ENCODE measurements around the gene PSMG4. TPM values are rescaled to one million over a fixed set of nuclear protein-coding genes. Genes with fewer than 3 reads are reported as not detected.

The PSMG4 gene
- total RNA-seq, 1 experiment from 2014 or later = 20.9 TPM

DNA sequence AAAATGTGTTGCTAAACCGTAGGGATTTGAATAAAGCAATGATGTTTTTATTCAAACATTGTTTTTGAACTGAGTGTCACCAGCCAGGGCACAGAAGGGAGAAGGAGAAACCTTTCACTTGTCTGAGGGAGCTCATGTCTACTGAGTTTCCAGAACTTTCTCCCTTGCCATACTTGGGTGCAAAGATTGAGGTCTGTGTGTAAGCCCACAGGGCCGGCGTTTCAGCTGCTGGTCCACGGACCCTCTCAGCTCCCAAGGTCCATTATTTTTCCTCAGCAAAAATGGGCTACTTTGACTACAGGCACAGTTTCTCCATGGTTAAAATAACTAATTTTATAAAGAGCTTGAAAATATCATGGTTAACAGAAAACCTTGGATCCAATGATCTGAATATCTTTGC is 32.6 kb downstream of the PSMG4 start:
- no peak overlapping the region for H3K27ac Mint-ChIP-seq (ENCODE audit: unreplicated experiment)
- BruUV-seq (replicated peaks) = no TSS peak
- no peaks in the 10 kb centered on the region for H3K4me1 ChIP-seq
- no peaks in the 10 kb centered on the region for H3K27me3 ChIP-seq (replicated peaks; ENCODE audit: control insufficient read depth, insufficient read depth, low read length)
- no peaks in the 10 kb centered on the region for H3K27me3 Mint-ChIP-seq (ENCODE audit: insufficient read depth, unreplicated experiment)
- H3K4me1 Mint-ChIP-seq (ENCODE audit: low read depth, unreplicated experiment) = no peaks in the 10 kb centered on the region
- POLR2A ChIA-PET = no interaction called here
- H3K36me3 ChIP-seq (ENCODE audit: control insufficient read depth, insufficient read depth, low read length) = no peaks in the 10 kb centered on the region; the same call in 1 of the 2 replicates
- H3K9me3 ChIP-seq = no peaks in the 10 kb centered on the region
- no peak overlapping the region for H3K4me3 Mint-ChIP-seq (ENCODE audit: unreplicated experiment)
- TF ChIP-seq, protein P1, sequence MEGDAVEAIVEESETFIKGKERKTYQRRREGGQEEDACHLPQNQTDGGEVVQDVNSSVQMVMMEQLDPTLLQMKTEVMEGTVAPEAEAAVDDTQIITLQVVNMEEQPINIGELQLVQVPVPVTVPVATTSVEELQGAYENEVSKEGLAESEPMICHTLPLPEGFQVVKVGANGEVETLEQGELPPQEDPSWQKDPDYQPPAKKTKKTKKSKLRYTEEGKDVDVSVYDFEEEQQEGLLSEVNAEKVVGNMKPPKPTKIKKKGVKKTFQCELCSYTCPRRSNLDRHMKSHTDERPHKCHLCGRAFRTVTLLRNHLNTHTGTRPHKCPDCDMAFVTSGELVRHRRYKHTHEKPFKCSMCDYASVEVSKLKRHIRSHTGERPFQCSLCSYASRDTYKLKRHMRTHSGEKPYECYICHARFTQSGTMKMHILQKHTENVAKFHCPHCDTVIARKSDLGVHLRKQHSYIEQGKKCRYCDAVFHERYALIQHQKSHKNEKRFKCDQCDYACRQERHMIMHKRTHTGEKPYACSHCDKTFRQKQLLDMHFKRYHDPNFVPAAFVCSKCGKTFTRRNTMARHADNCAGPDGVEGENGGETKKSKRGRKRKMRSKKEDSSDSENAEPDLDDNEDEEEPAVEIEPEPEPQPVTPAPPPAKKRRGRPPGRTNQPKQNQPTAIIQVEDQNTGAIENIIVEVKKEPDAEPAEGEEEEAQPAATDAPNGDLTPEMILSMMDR (IDR thresholded peaks at IDR 0.05; ENCODE audit: insufficient read depth in 1 of 2, low read depth in 1 of 2, low read length in 1 of 2, severe bottlenecking in 1 of 2, unreplicated experiment in 1 of 2) = no peak
- intact Hi-C loops (cut with micrococcal nuclease; ENCODE audit: unreplicated experiment) = no loop called here
- CTCF ChIA-PET = no interaction called here
- no peaks in the 10 kb centered on the region for H3K9me3 Mint-ChIP-seq (ENCODE audit: unreplicated experiment)
- DNase-seq = no peak
- peaks cover 48% of the 10 kb centered on the region for H3K36me3 Mint-ChIP-seq (ENCODE audit: insufficient read depth, unreplicated experiment)
- no peak overlapping the region for H3K4me3 ChIP-seq (ENCODE audit: low read depth, low read length)

DNA sequence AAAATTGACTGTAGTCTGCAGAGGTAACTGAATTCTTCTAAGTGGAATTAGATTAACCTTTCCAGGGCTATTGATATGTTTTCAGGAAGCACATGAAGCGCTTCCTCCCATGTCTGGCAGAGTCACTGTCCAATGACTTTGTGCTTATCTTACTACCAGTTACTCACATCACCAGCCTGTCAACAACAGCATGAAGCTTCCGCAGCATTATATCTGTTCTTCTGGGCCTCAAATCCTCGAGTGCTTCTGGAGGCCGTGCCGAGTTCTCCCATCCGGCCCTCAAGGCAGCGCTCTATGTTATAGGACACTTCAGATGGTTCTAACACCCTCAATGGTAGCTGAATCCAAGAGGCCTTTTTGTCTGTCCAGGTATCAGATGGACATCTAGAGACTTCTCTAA is 33.2 kb downstream of the PSMG4 start:
- no TSS peak for BruUV-seq (replicated peaks)
- no peaks in the 10 kb centered on the region for H3K27me3 ChIP-seq (replicated peaks; ENCODE audit: control insufficient read depth, insufficient read depth, low read length)
- ChIA-PET CTCF (no interaction called here), POLR2A (no interaction called here)
- no peak overlapping the region for H3K27ac Mint-ChIP-seq (ENCODE audit: unreplicated experiment)
- no peaks in the 10 kb centered on the region for H3K9me3 ChIP-seq
- no peaks in the 10 kb centered on the region for H3K27me3 Mint-ChIP-seq (ENCODE audit: insufficient read depth, unreplicated experiment)
- DNase-seq = no peak
- no peak overlapping the region for H3K4me3 Mint-ChIP-seq (ENCODE audit: unreplicated experiment)
- TF ChIP-seq, protein P1 (IDR thresholded peaks at IDR 0.05; ENCODE audit: insufficient read depth in 1 of 2, low read depth in 1 of 2, low read length in 1 of 2, severe bottlenecking in 1 of 2, unreplicated experiment in 1 of 2) = no peak
- no peaks in the 10 kb centered on the region for H3K4me1 Mint-ChIP-seq (ENCODE audit: low read depth, unreplicated experiment)
- intact Hi-C loops (cut with micrococcal nuclease; ENCODE audit: unreplicated experiment) = no loop called here
- H3K36me3 ChIP-seq (ENCODE audit: control insufficient read depth, insufficient read depth, low read length) = no peaks in the 10 kb centered on the region; the same call in 1 of the 2 replicates
- no peaks in the 10 kb centered on the region for H3K9me3 Mint-ChIP-seq (ENCODE audit: unreplicated experiment)
- peaks cover 52% of the 10 kb centered on the region for H3K36me3 Mint-ChIP-seq (ENCODE audit: insufficient read depth, unreplicated experiment)
- no peaks in the 10 kb centered on the region for H3K4me1 ChIP-seq
- no peak overlapping the region for H3K4me3 ChIP-seq (ENCODE audit: low read depth, low read length)

DNA sequence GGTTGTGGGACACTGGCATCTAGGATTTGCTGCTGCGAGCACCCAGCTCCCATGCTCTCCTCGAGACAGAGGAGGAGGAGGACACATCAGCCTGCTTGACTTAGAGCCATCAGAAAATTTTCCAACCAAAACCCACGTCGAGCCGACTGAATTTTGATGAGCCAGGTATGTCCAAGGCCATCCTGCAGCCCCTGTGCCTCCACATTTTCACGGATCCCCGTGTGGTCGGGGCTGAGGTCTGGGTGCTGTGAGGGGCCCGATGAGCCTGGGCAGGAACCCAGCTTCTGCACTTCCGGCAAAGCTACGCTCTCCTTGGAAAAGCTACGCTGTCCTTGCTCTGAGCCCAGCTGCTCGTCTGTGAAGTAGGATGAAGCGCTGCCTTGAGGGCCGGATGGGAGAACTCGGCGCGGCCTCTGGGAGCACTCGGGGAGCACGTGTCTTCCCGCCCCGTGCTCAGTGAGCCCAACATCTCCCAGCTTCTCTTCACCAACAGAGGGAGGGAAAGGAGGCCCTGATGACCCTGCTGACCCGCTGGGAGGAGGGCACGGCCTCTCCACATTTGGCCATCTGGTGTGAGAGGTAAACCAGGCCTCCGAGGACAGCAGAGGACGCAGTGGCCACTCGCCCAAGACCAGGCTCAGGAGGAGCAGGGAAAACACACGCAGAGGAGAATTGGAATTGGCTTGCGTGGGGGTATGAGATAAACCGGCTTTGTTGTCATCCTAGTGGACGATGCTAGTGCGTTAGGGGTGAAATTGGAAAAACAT is 33.9 kb downstream of the PSMG4 start:
- no peak overlapping the region for H3K4me3 Mint-ChIP-seq (ENCODE audit: unreplicated experiment)
- CTCF ChIA-PET = no interaction called here
- no peaks in the 10 kb centered on the region for H3K9me3 Mint-ChIP-seq (ENCODE audit: unreplicated experiment)
- BruUV-seq (replicated peaks) = no TSS peak
- Histone ChIP-seq H3K36me3 (ENCODE audit: control insufficient read depth, insufficient read depth, low read length) (no peaks in the 10 kb centered on the region; the same call in 1 of the 2 replicates), H3K4me1 (no peaks in the 10 kb centered on the region), H3K9me3 (no peaks in the 10 kb centered on the region), H3K4me3 (ENCODE audit: low read depth, low read length) (no peak overlapping the region), H3K27me3 (replicated peaks; ENCODE audit: control insufficient read depth, insufficient read depth, low read length) (no peaks in the 10 kb centered on the region)
- TF ChIP-seq, protein P1 (IDR thresholded peaks at IDR 0.05; ENCODE audit: insufficient read depth in 1 of 2, low read depth in 1 of 2, low read length in 1 of 2, severe bottlenecking in 1 of 2, unreplicated experiment in 1 of 2) = no peak
- no peaks in the 10 kb centered on the region for H3K4me1 Mint-ChIP-seq (ENCODE audit: low read depth, unreplicated experiment)
- no peaks in the 10 kb centered on the region for H3K27me3 Mint-ChIP-seq (ENCODE audit: insufficient read depth, unreplicated experiment)
- DNase-seq = no peak
- POLR2A ChIA-PET = no interaction called here
- H3K27ac Mint-ChIP-seq (ENCODE audit: unreplicated experiment) = no peak overlapping the region
- intact Hi-C loops (cut with micrococcal nuclease; ENCODE audit: unreplicated experiment) = no loop called here
- H3K36me3 Mint-ChIP-seq (ENCODE audit: insufficient read depth, unreplicated experiment) = peaks cover 58% of the 10 kb centered on the region
